GM19397 (cell line): ENCODE data around the gene RFLNA.
"Not testable (repeated sequence)": the region's sequence is repeated elsewhere in the genome, so short reads cannot be mapped to it uniquely, and the experiment has no call there.

Source experiments
- ATAC-seq: cut with Tn5 transposase; IDR thresholded peaks from one replicate; pipeline ENCODE4 v1.9.1; 2021; ENCODE audit warnings: mild to moderate bottlenecking, moderate library complexity; ENCODE audit not compliant: unreplicated experiment

RFLNA gene

GRCh38 chr12:124318278-124319020, 23.6 kb downstream of the RFLNA start:
- ATAC-seq: no peak

DNA sequence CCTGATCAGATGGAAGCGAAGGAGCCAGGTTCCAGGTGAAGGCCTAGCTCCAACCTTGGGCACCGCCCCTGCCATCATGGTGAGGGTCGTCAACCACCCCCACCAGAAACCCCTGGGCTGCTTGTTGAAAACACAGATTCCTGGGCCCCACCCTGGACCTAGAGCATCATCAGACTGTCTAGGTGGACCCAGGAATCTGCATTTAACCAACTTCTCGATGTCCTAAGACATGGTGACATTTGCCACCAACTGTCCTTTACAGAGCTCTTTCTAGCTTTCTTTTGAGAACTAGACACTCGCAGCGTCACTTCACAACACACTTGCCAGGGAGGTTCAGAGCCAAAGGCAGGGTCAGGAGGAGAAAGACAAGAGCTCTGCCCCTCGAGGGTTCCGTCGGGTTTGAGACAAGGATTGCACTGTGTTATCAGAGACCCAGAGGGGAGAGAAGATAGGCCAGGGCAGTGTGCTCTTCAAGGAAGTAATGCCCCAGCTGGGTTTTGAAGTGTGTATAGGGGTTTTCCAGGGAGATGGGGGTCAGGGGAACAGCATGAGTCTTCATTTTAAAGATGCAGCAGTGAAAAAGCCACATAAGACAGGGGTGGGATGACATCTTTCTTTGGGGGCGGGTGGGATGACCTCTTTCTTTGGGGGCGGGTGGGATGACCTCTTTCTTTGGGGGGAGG, 24.6 kb downstream of the RFLNA start:
- ATAC-seq: no peak

GRCh38 chr12:124321040-124321481, 26.2 kb downstream of the RFLNA start:
- peak; percentile 58 for ATAC-seq

GRCh38 chr12:124321556-124322270, 26.8 kb downstream of the RFLNA start:
- ATAC-seq: no peak

GRCh38 chr12:124322271-124322998, 27.5 kb downstream of the RFLNA start:
- ATAC-seq: no peak

DNA sequence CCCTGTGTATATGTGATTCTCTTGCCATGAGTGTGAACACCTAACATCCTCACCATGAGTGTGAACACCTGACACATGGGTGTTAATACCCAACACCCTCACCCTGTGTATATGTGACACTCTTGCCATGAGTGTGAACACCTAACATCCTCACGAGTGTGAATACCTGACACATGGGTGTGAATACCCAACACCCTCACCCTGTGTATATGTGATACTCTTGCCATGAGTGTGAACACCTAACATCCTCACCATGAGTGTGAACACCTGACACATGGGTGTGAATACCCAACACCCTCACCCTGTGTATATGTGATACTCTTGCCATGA, 28.1 kb downstream of the RFLNA start:
- not testable (repeated sequence) for ATAC-seq

GRCh38 chr12:124323771-124324530, 29.1 kb downstream of the RFLNA start:
- no peak for ATAC-seq

- no peak for ATAC-seq
These were observed 30.2 kb downstream of the RFLNA start for GRCh38 chr12:124324803-124325705.

- no peak for ATAC-seq
These were observed 31.2 kb downstream of the RFLNA start for GRCh38 chr12:124326104-124326503.

- ATAC-seq: no peak
These were observed 32.0 kb downstream of the RFLNA start for GRCh38 chr12:124326871-124327270.

GRCh38 chr12:124327362-124328043, 32.6 kb downstream of the RFLNA start:
- no peak for ATAC-seq

- ATAC-seq: no peak
These were observed 33.2 kb downstream of the RFLNA start for GRCh38 chr12:124328116-124328515.

GRCh38 chr12:124328636-124329035, 33.7 kb downstream of the RFLNA start:
- no peak for ATAC-seq

GRCh38 chr12:124332058-124332672, 37.3 kb downstream of the RFLNA start:
- no peak for ATAC-seq

DNA sequence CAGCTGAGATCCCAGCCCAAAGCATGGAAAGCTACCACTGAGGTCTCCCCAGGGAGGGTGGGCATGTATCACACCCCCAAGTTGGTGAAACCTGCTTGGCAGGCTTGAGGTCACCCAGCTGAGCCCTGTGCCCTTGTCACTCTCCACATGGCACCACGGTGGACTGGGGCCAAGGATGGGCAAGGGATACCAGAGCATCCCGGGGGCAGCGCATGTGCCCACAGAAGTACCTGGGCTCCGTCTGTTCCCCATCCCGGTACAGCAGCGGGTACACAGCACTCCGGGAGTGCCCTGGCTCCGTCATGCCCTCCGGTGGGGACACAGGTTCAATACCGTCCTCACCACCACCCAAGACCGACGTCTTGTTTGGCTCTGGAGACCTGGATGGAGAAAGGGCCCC, 38.0 kb downstream of the RFLNA start:
- ATAC-seq: no peak

DNA sequence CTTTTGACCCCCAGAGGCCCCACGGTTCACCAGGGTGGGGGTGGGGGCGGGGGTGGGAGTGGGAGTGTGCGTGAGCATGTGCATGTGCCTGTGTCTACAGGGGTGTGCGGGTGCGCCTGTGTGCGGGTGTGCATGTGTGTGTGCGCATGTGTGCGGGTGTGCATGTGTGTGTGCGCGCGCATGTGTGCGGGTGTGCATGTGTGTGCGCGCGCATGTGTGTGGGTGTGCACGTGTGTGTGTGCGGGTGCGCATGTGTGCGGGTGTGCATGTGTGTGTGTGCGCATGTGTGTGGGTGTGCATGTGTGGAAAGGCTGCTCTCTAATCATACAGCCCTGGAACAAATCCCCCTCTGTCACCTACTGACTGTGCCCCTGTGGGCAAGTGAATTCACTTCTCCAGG, 38.8 kb downstream of the RFLNA start:
- ATAC-seq: no peak

GRCh38 chr12:124334266-124334665, 39.4 kb downstream of the RFLNA start:
- ATAC-seq: no peak

GRCh38 chr12:124334976-124335375, 40.1 kb downstream of the RFLNA start:
- no peak for ATAC-seq
